Measurements from ENCODE around the gene TRERF1.

Gene TRERF1

GRCh38 chr6:42176981-42177380 lies 274.7 kb downstream of the TRERF1 start:
- DNase-seq (ENCODE audit: low spot score): no peak
- in situ Hi-C loops (cut with MboI; ENCODE audit: low sequenced_read_pairs, unreplicated experiment): no loop called here
- TF ChIP-seq CTCF (IDR thresholded peaks at IDR 0.05; ENCODE audit: borderline replicate concordance, control extremely low read depth, extremely low read depth, insufficient read depth, missing control alignments): no peak

- in situ Hi-C loops (cut with MboI; ENCODE audit: low sequenced_read_pairs, unreplicated experiment): no loop called here
- DNase-seq (ENCODE audit: low spot score): no peak
- no peak for TF ChIP-seq CTCF (IDR thresholded peaks at IDR 0.05; ENCODE audit: borderline replicate concordance, control extremely low read depth, extremely low read depth, insufficient read depth, missing control alignments)
Observed at GRCh38 chr6:42175860-42176259, 275.9 kb downstream of the TRERF1 start.

Measured in GM13976 (cell line).